Calu3 (cell line): ENCODE data around the gene HDAC7. TPM values are rescaled to one million over a fixed set of nuclear protein-coding genes. Genes with fewer than 3 reads are reported as not detected.

Source experiments
- BruUV-seq: library from RNA; stranded (reverse); fragments of 400-500 nt; replicated peaks from 2 replicates; lab custom pipeline; 2021; lab: Mats Ljungman, UMichigan
- CTCF ChIA-PET: fragments of 300-600 bp; sonication (Branson Sonifier 250); formaldehyde crosslinking; loops from one replicate; lab custom pipeline; 2022; ENCODE audit warnings: antibody characterized with exemption; lab: Charles Lee
- DNase-seq: peaks from one replicate; pipeline ENCODE4 v3.0.0; 2022
- H3K27ac Mint-ChIP-seq: one replicate; pipeline ENCODE4 v1.8.0; 2022; ENCODE audit warnings: mixed read lengths; ENCODE audit not compliant: unreplicated experiment
- H3K27me3 Mint-ChIP-seq: one replicate; pipeline ENCODE4 v1.8.0; 2022; ENCODE audit warnings: mixed read lengths; ENCODE audit not compliant: unreplicated experiment
- H3K36me3 Mint-ChIP-seq: one replicate; pipeline ENCODE4 v1.8.0; 2022; ENCODE audit warnings: mild to moderate bottlenecking, moderate library complexity, mixed read lengths; ENCODE audit not compliant: insufficient read depth, unreplicated experiment
- H3K4me1 Mint-ChIP-seq: one replicate; pipeline ENCODE4 v1.8.0; 2022; ENCODE audit warnings: mild to moderate bottlenecking, low read depth, mixed read lengths; ENCODE audit not compliant: unreplicated experiment
- H3K4me3 Mint-ChIP-seq: one replicate; pipeline ENCODE4 v1.8.0; 2022; ENCODE audit warnings: mild to moderate bottlenecking, low read depth, moderate library complexity, mixed read lengths; ENCODE audit not compliant: unreplicated experiment
- H3K9me3 Mint-ChIP-seq: one replicate; pipeline ENCODE4 v1.8.0; 2022; ENCODE audit warnings: low read depth, mixed read lengths; ENCODE audit not compliant: unreplicated experiment
- intact Hi-C: fragments of 100-400 bp; cut with micrococcal nuclease; formaldehyde crosslinking; loops from one replicate; pipeline ENCODE4 v1.10.0; 2022; ENCODE audit not compliant: unreplicated experiment
- total RNA-seq: library from RNA; stranded (reverse); gene quantifications from 2 replicates; pipeline ENCODE4 v1.2.3, GENCODE V29; 2022
- TF ChIP-seq, protein P1 (sequence below): fragments of 200-600 bp; IDR thresholded peaks from one replicate; pipeline ENCODE4 v1.8.0; 2022; ENCODE audit warnings: antibody characterized with exemption; ENCODE audit not compliant: unreplicated experiment

Gene HDAC7
- total RNA-seq, 1 experiment from 2014 or later, result 41.8 TPM

DNA sequence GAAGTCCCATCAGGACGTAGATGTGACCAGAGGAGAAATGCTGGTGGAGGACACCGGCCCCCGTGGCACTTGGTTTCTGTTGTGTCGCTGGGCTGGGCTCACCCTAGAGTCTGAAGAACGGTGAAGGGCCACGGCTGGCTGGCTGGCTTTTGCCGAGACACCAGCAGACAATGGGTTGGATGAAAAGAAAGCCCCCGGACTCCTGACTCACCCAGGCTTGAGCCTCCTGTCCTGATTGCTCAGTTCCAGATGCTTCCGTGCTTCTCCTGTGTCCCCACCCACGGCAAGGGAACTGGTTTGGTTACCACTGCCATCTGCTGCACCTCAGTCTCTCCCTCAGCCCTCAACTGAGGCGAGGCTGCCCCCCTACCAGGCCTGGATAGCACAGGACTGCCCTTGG, 84.1 kb downstream of the HDAC7 start:
- Mint-ChIP-seq H3K27ac (no peak overlapping the region), H3K36me3 (peaks cover 6% of the 10 kb centered on the region)
- CTCF ChIA-PET, result no interaction called here

DNA sequence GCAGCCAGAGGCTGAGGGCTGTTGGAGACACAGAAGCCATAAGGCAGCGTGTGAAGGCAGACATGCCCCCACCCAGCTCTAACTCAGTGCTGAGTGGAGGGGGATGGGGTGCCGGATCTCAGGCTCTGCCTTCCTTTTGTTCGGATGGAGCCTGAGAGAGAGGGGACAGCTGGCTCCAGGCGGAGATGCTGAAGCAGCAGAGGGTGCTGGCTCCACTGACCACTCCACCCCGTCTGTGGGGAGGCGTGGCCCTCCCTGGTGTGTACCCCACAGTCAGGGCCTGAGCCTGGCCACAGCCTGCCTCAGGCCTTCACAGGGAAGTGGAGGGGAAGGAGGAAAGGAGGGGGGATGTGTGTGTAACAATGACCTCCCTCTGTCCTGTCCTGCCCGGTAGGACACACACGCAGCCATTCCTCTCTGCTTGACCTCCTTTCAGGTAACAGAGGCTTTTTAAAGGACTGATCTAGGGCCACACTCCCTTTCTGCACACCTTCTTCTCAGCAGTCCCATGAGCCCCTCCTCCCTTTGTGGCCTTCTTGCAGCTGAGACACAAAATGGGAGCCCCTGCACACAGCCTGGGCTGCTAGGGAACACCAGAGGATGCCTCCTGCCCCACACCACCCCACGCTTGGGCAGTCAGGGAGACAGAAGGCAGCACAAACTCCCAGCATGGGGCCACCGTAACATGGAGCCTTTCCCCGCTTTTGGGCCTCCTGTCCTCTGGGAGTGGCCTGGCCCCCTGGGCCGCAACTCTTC, 84.8 kb downstream of the HDAC7 start:
- intact Hi-C loops, result no loop called here
- Mint-ChIP-seq H3K4me1 (no peaks in the 10 kb centered on the region), H3K9me3 (no peaks in the 10 kb centered on the region), H3K4me3 (no peak overlapping the region), H3K27me3 (no peaks in the 10 kb centered on the region), H3K27ac (no peak overlapping the region), H3K36me3 (peaks cover 6% of the 10 kb centered on the region)
- TF ChIP-seq, protein P1, sequence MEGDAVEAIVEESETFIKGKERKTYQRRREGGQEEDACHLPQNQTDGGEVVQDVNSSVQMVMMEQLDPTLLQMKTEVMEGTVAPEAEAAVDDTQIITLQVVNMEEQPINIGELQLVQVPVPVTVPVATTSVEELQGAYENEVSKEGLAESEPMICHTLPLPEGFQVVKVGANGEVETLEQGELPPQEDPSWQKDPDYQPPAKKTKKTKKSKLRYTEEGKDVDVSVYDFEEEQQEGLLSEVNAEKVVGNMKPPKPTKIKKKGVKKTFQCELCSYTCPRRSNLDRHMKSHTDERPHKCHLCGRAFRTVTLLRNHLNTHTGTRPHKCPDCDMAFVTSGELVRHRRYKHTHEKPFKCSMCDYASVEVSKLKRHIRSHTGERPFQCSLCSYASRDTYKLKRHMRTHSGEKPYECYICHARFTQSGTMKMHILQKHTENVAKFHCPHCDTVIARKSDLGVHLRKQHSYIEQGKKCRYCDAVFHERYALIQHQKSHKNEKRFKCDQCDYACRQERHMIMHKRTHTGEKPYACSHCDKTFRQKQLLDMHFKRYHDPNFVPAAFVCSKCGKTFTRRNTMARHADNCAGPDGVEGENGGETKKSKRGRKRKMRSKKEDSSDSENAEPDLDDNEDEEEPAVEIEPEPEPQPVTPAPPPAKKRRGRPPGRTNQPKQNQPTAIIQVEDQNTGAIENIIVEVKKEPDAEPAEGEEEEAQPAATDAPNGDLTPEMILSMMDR, result no peak
- CTCF ChIA-PET, result interaction anchor here (0.6 kb wide), 1 partner anchor 9 kb away, joined by 3 read pairs; no protein-coding TSS in a partner anchor
- BruUV-seq, result no TSS peak
- no peak for DNase-seq

More for the DNA sequence above, 84.1 kb downstream of the HDAC7 start:
- Mint-ChIP-seq H3K9me3 (no peaks in the 10 kb centered on the region), H3K4me3 (no peak overlapping the region), H3K4me1 (no peaks in the 10 kb centered on the region), H3K27me3 (no peaks in the 10 kb centered on the region)
- TF ChIP-seq, protein P1, result no peak
- intact Hi-C loops, result no loop called here
- no TSS peak for BruUV-seq
- no peak for DNase-seq

DNA sequence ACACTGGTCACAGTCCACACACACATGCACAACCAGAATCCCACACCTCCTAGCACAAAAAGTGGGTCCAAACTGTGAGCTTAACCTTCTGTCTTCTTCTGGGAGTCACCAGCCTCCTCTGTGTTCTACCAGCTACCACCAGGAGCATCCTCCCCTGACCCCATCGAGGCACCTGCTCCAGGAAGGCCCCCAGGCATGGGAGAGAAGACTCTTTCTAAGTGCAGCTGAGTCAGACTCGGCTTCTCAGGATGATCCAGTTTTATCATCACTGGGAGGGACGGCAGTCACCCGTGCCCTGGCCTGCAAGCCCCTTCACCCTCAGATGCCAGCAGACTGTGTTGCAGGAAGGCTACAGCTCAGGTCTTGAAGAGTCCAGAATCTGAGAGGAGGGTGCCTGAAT, 86.6 kb downstream of the HDAC7 start:
- Mint-ChIP-seq H3K36me3 (peaks cover 6% of the 10 kb centered on the region), H3K4me1 (no peaks in the 10 kb centered on the region), H3K27ac (no peak overlapping the region), H3K27me3 (peaks cover 8% of the 10 kb centered on the region), H3K4me3 (no peak overlapping the region), H3K9me3 (no peaks in the 10 kb centered on the region)
- TF ChIP-seq, protein P1, result no peak
- CTCF ChIA-PET, result no interaction called here
- BruUV-seq, result no TSS peak
- intact Hi-C loops, result no loop called here
- DNase-seq, result no peak

Other genes starting within 250 kb of the HDAC7 start
- 29.7 and 33.5 TPM in 2 replicates for gene RPAP3, start 113.9 kb downstream of the HDAC7 start, total RNA-seq
- 0.42 TPM in 1 of 2 replicates, not detected in the other for gene ENDOU, start 94.4 kb downstream of the HDAC7 start, total RNA-seq
- gene RAPGEF3, start 61.0 kb downstream of the HDAC7 start, total RNA-seq, result 8.2 and 11.0 TPM in 2 replicates
- gene SLC48A1, start 46.7 kb downstream of the HDAC7 start, total RNA-seq, result 17.0 and 17.2 TPM in 2 replicates
- gene VDR, start 85.1 kb upstream of the HDAC7 start, total RNA-seq, result 10.1 and 12.5 TPM in 2 replicates
- 67.2 and 77.3 TPM in 2 replicates for gene TMEM106C, start 143.7 kb upstream of the HDAC7 start, total RNA-seq
- gene COL2A1, start 184.6 kb upstream of the HDAC7 start, total RNA-seq, result 0.50 TPM in 1 of 2 replicates, not detected in the other